ENCODE results near the gene DNAJC18.

DNAJC18 gene

DNA sequence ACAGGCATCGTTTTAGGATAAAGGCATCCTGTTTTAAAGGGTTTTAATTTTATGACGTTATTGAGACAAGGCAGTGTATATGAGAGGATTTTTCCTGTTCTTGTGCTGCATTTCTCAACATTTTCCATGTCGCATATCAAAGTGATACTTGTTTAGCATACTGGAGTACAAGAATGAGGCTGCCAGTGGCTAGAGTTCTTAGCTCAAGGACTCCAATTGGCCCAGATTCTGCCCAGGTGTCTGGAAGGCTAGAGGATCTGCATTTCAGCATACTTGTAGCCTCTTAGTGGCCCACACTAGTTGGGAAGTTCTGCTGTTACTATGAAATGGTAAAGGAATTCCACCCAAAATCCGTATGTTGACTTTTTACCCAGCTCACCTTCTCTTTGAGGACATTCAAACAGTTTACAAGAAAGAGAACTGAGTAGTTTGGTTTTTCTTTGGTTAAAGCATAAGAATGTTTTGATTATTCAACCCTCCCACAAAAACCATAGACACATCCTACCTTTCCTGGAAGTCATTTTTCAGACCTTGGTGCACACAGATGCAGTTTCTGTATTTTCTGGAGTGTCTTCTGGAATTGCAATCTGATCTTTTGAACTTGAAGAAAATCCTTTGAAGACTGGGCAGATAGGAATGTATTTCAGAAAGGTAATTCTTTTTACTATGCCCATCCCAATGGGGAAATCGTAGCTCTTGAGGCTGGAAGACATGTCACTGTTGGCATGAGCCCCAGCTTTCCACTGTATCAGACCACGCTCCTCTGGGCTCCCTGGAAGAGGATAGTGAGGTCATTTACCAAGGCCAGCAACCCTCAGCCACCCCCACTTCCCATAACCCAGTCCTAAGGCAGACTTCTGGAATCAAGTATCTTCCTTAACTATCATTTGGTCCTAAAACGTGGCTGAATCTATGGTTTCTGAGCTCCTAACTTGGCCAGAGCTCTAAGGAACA, 67.6 kb downstream of the DNAJC18 start:
- Mint-ChIP-seq H3K4me1 (ENCODE audit: low read depth) (peaks cover 15% of the 10 kb centered on the region), H3K27me3 (ENCODE audit: low read depth) (no peaks in the 10 kb centered on the region), H3K36me3 (ENCODE audit: low read depth) (peaks cover 16% of the 10 kb centered on the region), H3K4me3 (peak overlapping the region; percentile 23), H3K27ac (peak overlapping the region; percentile 15), H3K9me3 (no peaks in the 10 kb centered on the region)

DNA sequence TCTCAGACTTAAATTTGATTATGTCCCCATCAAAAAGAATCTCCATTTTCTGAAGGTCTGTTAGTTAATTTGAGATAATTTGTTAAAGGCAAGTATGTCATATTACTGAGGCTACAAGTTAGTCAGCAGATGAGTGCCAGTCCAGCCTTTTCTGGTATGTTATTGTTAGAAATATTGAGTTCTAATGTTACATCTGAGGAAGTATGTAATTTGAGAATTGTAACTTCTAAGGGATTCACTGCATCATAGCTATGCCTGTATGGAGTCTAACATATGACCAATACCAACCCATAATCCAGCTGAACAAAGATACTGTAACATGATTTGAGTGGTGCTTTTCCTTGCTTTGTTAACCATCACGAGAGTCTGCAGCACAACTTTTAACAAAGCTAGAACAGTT, 70.1 kb downstream of the DNAJC18 start:
- Mint-ChIP-seq H3K9me3 (no peaks in the 10 kb centered on the region), H3K4me3 (no peak overlapping the region), H3K27ac (no peak overlapping the region), H3K27me3 (ENCODE audit: low read depth) (no peaks in the 10 kb centered on the region), H3K4me1 (ENCODE audit: low read depth) (peaks cover 15% of the 10 kb centered on the region), H3K36me3 (ENCODE audit: low read depth) (peaks cover 19% of the 10 kb centered on the region)

DNA sequence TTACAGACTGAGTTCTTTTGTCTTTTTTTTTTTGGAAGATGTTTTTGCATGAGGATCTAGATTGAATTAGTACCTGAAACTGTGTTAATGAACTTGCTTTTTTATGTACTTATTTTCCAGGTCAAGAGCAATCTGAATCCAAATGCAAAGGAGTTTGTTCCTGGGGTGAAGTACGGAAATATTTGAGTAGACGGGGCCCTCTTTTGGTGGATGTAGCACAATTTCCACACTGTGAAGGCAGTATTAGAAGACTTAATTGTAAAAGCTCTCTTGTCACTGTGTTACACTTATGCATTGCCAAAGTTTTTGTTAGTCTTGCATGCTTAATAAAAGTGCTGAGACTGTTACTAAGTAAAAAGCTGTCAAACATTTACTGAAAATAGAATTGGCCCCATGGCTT, 70.7 kb downstream of the DNAJC18 start:
- H3K27me3 Mint-ChIP-seq (ENCODE audit: low read depth), result no peaks in the 10 kb centered on the region
- H3K4me3 Mint-ChIP-seq, result no peak overlapping the region
- H3K27ac Mint-ChIP-seq, result no peak overlapping the region
- peaks cover 19% of the 10 kb centered on the region for H3K4me1 Mint-ChIP-seq (ENCODE audit: low read depth)
- H3K36me3 Mint-ChIP-seq (ENCODE audit: low read depth), result peaks cover 25% of the 10 kb centered on the region
- H3K9me3 Mint-ChIP-seq, result no peaks in the 10 kb centered on the region

DNA sequence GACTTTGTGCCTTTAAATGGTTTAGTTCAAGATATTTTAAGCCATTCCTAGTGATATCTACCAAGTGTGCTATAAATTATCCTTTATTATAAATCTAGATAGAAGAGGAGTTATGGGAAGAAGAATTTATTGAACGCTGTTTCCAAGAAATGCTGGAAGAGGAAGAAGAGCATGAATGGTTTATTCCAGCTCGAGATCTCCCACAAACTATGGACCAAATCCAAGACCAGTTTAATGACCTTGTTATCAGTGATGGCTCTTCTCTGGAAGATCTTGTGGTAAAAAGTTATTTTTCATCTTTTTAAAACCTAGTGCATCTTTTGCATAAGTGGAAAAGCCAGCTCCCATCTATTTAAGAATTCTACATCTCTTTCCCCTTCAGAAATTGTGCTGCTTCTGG, 74.9 kb downstream of the DNAJC18 start:
- H3K36me3 Mint-ChIP-seq (ENCODE audit: low read depth), result peaks cover 29% of the 10 kb centered on the region
- no peaks in the 10 kb centered on the region for H3K27me3 Mint-ChIP-seq (ENCODE audit: low read depth)
- H3K4me3 Mint-ChIP-seq, result no peak overlapping the region
- peaks cover 10% of the 10 kb centered on the region for H3K4me1 Mint-ChIP-seq (ENCODE audit: low read depth)
- H3K27ac Mint-ChIP-seq, result no peak overlapping the region
- no peaks in the 10 kb centered on the region for H3K9me3 Mint-ChIP-seq

DNA sequence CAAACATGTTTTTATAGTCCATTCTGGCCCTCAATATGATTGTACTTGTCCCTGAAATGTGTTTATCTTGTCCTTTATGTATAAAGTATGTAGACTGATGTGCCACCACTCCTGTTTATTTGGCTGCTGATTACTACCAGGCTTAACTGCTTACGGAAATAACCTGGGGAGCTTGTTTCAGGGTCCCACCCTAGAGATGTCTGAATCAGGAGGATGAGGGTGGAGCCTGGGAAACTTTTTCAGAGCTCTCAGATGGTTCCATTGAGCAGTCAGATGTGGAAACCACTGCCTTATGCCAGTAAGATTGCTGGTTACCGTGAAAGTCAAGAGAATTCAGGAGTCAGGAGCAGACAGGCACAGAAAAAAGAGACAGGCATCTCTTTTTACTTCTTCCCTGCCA, 75.4 kb downstream of the DNAJC18 start:
- Mint-ChIP-seq H3K4me1 (ENCODE audit: low read depth) (peaks cover 10% of the 10 kb centered on the region), H3K9me3 (no peaks in the 10 kb centered on the region), H3K27me3 (ENCODE audit: low read depth) (no peaks in the 10 kb centered on the region), H3K4me3 (no peak overlapping the region), H3K36me3 (ENCODE audit: low read depth) (peaks cover 29% of the 10 kb centered on the region), H3K27ac (peak overlapping the region; percentile 14)

DNA sequence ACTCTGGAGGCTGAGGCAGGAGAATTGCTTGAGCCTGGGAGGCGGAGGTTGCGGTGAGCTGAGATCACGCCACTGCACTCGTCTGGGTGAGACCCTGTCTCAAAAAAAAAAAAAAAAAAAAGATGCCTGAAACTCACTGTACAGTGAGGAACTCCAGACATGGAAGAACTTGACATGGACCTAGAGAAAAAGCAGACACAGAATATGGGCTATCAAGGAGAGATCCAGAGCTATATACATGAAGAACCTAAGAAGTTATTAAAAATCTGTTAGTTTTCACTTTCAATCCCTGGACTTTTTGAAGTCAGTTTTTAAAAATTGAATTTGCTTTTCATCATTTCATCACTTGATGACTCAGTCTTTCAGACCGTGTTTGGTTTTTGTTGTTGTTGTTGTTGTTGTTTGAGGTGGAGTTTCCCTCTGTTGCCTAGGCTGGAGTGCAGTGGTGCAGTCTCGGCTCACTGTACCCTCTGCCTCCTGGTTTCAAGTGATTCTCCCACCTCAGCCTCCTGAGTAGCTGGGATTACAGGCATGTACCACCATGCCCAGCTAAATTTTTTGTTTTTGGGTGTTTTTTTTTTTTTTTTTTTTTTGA, 77.4 kb downstream of the DNAJC18 start:
- H3K36me3 Mint-ChIP-seq (ENCODE audit: low read depth), result peaks cover 31% of the 10 kb centered on the region
- peaks cover 12% of the 10 kb centered on the region for H3K4me1 Mint-ChIP-seq (ENCODE audit: low read depth)
- H3K27me3 Mint-ChIP-seq (ENCODE audit: low read depth), result no peaks in the 10 kb centered on the region
- no peaks in the 10 kb centered on the region for H3K9me3 Mint-ChIP-seq
- H3K27ac Mint-ChIP-seq, result peak overlapping the region; percentile 49
- no peak overlapping the region for H3K4me3 Mint-ChIP-seq

DNA sequence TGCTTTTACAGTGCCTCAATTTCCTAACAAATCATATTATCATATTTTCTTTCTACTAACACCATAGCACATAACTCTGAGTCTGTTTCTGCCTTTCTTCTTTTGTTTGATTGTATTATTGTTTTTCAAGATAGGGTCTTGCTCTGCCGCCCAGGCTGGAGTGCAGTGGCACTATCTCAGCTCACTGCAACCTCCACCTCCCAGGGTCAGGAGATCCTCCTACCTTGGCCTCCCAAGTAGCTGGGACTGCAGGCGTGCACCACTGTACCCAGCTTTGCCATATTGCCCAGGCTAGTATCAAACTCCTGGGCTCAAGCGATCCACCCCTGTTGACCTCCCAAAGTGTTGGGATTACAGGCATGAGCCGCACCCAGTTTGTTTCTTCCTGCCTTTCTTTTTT, 78.9 kb downstream of the DNAJC18 start:
- Mint-ChIP-seq H3K4me1 (ENCODE audit: low read depth) (peaks cover 14% of the 10 kb centered on the region), H3K27me3 (ENCODE audit: low read depth) (no peaks in the 10 kb centered on the region), H3K9me3 (no peaks in the 10 kb centered on the region), H3K27ac (peak overlapping the region; percentile 31), H3K36me3 (ENCODE audit: low read depth) (peaks cover 33% of the 10 kb centered on the region), H3K4me3 (no peak overlapping the region)
